HG03108 (cell line): Measurements from ENCODE around the gene BIRC7.

Experiments used
- ATAC-seq: cut with Tn5 transposase; IDR thresholded peaks from one replicate; pipeline ENCODE4 v1.9.1; 2021; ENCODE audit warnings: moderate library complexity; ENCODE audit not compliant: unreplicated experiment

Gene BIRC7, protein sequence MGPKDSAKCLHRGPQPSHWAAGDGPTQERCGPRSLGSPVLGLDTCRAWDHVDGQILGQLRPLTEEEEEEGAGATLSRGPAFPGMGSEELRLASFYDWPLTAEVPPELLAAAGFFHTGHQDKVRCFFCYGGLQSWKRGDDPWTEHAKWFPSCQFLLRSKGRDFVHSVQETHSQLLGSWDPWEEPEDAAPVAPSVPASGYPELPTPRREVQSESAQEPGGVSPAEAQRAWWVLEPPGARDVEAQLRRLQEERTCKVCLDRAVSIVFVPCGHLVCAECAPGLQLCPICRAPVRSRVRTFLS

GRCh38 chr20:63235399-63235983, at the start of gene BIRC7:
Gene BIRC7, plus strand, starts transcription at chr20:63235905. Its CDS starts 192 bp downstream, at chr20:63236097.
- no peak for ATAC-seq

DNA sequence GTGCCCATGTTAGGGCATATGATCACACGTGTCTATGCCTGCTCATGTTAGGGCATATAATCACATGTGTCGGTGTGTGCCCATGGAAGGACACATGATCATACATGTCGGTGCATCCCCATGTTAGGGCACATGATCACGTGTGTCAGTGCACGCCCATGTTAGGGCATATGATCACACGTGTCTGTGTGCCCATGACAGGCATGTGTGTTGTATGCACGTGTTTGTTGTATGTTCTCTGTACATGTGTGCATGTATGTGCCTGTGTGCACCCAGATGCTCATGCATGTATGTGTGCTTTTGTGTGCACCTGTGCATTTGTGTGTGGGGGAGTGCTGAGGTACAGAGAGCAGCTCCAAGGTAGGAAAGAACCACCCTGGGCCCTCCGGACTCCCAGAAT, 49.6 kb upstream of the BIRC7 start:
- no peak for ATAC-seq

DNA sequence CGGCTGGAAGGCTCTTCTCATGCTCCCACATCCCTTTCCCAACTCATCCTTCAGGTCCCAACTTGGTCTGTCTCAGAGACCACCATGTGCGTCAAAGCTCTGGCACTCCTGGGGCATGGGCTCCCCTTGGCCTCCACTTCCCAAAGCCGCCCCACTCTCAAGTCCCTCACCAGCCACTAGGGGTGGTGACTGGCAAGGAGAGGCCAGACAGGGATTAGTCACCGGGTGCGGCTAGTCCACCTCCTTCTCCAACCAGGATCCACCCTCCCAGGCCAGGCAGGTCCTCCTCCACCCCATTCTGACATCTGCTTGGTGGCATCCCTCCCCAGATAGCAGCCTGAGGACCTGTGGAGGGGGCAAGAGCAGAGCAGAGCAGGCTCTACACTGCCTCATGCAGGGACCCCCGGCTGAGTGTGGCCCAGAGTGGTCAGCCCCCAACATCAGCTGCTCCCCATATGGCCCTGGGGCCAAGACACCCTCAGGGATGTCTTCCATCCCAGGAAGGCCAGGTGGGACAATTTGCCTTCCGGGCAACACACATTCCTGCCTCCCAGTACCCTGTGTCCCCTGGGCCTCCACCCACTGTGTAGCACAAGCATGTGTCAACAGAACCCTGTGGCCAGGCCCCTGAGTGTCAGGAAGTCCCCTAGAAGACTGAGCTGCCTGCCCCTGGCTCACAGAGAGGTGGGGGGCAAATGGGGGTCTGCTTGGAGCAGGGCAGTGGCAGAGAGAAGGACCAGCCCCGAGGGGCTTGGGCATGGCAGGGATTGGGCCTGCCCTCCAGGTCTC, 49.0 kb upstream of the BIRC7 start:
- ATAC-seq: no peak

DNA sequence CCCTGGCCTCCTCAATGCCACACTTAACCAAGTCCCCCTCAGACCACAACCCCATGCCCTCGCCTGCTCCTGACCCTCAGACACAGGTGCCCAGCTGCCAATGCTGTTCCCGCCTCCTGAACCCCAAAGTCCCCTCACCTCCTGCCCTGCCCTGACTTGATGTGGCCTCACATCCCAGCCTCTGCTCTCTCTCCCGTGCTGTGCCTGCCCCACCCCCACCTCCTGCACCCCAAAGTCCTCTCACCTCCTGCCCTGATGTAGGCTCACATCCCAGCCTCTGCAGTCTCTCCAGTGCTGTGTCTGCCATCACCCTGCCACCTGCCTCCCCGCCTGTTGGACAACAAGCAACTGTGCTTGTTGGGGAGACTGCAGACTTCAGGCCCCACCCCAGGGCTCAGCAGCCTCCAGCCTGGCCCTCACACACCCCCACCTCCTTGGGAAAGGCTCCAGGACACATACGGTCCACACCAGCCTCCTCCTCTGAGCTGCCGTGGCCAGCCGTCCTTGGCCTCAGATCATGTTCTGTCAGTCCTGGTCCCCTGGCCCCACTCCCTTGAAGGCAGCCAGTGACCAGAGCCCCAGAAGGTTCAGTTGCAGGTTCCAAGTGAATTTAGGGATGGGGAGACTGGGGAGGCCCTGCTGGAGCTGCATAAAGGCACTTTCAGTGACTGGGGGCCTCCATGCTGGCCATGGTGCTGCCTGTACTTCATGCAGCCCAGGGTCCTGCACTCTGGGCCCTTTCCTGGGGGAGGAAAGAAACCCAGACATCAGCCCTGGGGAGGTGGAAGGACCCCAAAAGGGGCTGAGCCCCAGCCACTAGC, 48.2 kb upstream of the BIRC7 start:
- ATAC-seq: no peak

GRCh38 chr20:63188159-63188442, 47.6 kb upstream of the BIRC7 start:
- no peak for ATAC-seq

DNA sequence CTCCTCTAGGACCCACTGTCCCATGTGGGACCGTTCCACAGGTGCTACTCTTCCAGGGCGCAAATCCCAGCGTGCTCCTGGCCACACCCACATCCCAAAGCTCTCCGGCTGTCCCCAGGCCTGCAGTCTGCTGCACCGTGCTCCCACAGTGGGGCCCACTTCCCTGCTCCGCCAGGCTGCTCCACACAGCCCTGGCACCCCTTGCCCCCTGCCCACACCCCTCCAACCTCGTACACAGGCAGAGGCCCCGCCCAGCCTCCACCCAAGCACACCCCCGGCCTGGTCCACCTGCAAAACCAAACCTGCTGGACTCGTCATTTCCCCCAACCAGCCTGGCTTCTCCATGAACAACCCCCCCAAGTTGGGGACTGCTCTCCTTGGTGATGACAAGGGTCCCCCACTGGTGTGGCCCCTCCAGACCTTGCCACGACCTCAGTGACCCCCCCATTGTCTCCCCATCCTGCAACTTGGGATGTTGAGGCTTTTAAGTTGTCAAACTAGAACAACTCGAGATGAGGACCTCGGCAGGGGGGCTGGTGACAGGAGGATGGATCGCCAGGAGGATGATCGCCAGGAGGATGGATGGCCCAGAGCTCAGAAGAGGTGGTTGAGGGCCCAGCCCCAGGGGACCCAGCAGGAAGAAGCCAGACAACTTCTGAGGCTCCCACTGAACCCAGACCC, 46.9 kb upstream of the BIRC7 start:
- ATAC-seq: no peak

GRCh38 chr20:63189322-63189642, 46.4 kb upstream of the BIRC7 start:
- no peak for ATAC-seq

GRCh38 chr20:63189846-63190559, 45.7 kb upstream of the BIRC7 start:
- no peak for ATAC-seq

- ATAC-seq: no peak
These were observed 44.9 kb upstream of the BIRC7 start for GRCh38 chr20:63190828-63191227.

GRCh38 chr20:63191400-63191799, 44.3 kb upstream of the BIRC7 start:
- ATAC-seq: no peak

DNA sequence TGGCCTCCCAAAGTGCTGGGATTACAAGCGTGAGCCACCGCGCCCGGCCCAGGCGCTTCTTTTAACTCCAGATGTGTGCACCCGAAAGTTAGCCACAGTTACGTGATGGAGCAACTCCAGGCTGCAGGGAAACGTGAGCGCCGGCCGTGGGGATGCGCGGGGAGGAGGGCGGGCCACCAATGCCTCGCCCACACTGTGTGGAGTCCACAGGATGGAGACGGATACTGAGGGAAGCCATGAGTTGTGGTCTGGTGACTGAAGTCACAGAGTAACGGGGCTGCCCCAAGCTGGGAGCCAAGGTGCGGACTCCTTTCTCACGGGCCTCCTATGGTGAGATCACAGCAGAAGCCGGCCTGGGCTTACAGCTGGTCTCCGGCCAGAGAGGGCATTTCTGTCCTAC, 43.0 kb upstream of the BIRC7 start:
- no peak for ATAC-seq

DNA sequence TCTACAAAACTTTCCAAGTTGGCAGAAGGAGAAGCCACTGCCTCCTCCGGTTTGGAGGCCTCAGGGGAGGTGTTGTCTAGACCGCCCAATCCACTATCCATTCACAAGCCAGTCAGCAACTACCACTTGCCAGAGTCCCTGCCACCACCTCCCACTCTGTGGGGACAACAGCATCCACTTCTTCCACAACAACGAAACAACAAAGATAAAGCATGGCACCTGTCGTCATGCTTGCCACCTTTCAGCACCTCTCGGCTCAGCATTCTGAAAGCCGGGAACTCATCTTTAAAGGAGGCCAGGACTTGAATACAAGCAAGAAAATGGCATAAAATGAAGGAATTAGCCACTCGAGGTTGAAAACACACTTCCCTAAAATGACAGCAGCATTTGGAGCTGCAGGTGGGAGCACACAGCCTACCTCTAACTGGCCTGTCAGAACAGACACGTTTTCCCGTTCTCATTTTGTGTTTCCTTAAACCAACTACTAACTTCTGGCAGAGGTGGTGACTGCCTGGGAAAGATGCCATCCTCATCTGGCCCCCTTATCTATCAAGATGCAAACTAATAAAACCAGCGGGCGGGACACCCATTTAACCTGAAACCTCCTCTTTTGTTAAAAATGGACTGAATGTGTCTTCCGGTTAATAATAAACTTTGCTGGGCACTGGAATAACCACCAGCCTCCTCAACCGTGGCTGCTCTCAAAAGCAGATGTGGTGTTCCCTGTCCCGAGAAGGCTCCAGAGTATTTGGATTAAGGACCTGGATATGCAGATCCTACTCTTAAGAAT, 41.5 kb upstream of the BIRC7 start:
- no peak for ATAC-seq

GRCh38 chr20:63194797-63195173, 40.9 kb upstream of the BIRC7 start:
- ATAC-seq: no peak

DNA sequence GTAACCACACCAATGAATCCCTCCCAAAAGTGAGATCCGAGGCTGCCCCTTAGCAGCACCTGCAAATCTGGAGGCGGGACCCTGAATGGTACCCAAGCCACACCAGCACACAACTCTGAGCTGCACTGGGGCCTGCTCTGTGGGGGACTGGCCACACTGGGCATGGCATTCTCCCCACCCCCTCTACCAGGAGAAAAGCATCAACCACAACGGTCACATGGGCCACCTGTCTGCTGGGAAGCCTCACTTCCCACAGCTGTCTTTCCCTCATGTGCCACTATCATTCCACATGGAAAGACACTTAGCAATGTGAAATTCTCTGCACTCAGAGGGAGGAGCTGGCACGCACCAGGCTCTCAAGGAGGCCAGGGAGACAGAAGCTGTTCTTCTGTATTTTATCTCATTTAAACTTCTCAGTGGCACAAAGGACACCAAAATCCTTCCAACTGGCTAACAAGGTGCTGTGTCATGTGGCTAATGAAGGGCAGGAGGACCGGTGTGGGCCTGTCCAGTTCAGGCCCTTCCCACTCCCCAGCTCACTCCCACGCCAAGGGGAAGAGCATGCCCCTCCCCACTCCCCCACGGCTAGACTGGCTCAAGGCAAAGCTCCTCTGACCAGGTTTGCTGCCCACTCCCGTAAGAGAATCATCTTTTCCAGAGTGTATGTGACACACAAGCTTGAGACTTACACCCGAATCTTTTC, 38.8 kb upstream of the BIRC7 start:
- no peak for ATAC-seq

- ATAC-seq: no peak
These were observed 37.1 kb upstream of the BIRC7 start for GRCh38 chr20:63198606-63199005.

GRCh38 chr20:63202021-63202420, 33.7 kb upstream of the BIRC7 start:
- ATAC-seq: no peak

DNA sequence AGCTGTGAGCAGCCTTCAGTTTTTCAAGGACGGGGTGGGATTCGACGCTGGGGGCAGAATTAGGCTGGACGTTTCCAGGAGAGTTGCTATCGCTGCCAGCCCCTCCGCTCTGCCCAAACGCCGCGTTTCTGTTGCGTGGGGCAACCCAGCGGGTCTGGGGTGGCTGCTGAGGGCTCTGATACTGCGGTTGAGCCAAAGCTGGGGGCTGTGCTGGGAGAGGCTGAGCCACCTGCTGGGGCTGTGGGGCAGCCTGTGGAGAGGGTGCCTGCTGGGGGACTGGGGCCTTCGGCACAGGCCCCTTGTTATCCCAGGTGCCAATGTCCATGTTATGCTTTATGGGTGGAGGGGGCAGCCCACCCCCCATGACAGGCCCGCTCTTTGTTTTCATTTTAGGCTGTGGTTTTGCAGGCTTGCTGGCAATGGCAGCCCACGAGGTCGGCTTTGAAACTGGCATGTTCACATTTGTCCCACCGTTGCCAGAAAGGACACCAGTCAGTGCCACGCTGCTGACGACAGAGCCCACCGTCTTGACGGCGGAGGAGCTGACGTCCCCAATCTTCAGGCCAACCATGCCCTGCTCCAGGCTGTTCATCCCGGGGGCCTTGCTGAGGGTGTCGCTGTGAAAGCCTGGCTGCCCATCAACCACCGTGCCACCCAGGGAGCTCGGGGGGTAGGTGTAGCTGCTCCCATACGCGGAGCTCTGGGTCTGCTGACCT, 32.7 kb upstream of the BIRC7 start:
- no peak for ATAC-seq

DNA sequence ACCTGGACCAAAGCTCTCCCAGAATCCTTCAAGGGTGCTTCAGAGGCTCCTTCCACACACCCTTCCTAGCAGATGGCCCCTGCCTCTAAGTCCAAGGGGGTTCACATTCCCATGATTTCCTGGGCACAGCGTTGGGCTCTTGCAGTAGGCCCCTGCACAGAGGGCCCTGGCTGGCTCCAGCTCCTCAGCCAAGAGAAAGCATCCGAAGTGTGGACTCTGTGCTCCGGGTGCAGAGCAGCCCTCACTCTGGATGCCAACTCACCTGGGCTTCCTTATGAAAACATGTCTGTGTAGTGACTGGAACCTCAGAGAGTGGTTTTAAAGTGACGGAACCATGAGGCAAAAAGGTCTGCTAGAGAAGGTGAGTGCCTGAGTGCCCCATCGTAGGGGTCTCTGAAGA, 31.3 kb upstream of the BIRC7 start:
- ATAC-seq: no peak
